Measurements from ENCODE around the gene ADPGK. TPM values are rescaled to one million over a fixed set of nuclear protein-coding genes. Genes with fewer than 3 reads are reported as not detected.

Gene ADPGK
- total RNA-seq, 1 donor from 2014 or later = 67.3 TPM

GRCh38 chr15:72793766-72794660, 10.5 kb upstream of the ADPGK start:
- no peaks in the 10 kb centered on the region for H3K36me3 ChIP-seq (ENCODE audit: insufficient read depth, low read length)
- DNase-seq (ENCODE audit: low read depth) = no peak

GRCh38 chr15:72792431-72792830, 8.9 kb upstream of the ADPGK start:
- H3K4me2 ChIP-seq (ENCODE audit: low read length) = no peak overlapping the region
- H3K9me3 ChIP-seq (ENCODE audit: insufficient read depth, low read depth, low read length) = no peaks in the 10 kb centered on the region
- DNase-seq (ENCODE audit: low read depth) = no peak
- Mint-ChIP-seq H3K27me3 (ENCODE audit: low read depth, unreplicated experiment) (peaks cover 2% of the 10 kb centered on the region), H3K9me3 (ENCODE audit: unreplicated experiment) (no peaks in the 10 kb centered on the region), H3K27ac (ENCODE audit: unreplicated experiment) (no peak overlapping the region), H3K4me3 (ENCODE audit: unreplicated experiment) (no peak overlapping the region), H3K4me1 (ENCODE audit: low read depth, unreplicated experiment) (peaks cover 13% of the 10 kb centered on the region), H3K36me3 (ENCODE audit: low read depth, unreplicated experiment) (no peaks in the 10 kb centered on the region)
- peaks cover 8% of the 10 kb centered on the region for H3K4me1 ChIP-seq (ENCODE audit: insufficient read depth, low read length)
- no peak overlapping the region for H3K4me3 ChIP-seq (ENCODE audit: insufficient read depth, low read depth, low read length)
- TF ChIP-seq CTCF (IDR thresholded peaks at IDR 0.05; ENCODE audit: insufficient read depth, low read depth, low read length) (no peak), EZH2 (IDR thresholded peaks at IDR 0.05; ENCODE audit: insufficient read depth, low read length) (no peak)
- H4K20me1 ChIP-seq (ENCODE audit: insufficient read depth, low read length) = no peaks in the 10 kb centered on the region
- H3K27ac ChIP-seq (ENCODE audit: low read depth, low read length) = no peak overlapping the region
- no peaks in the 10 kb centered on the region for H3K79me2 ChIP-seq (ENCODE audit: insufficient read depth, low read length)
- H3K36me3 ChIP-seq (ENCODE audit: insufficient read depth, low read length) = no peaks in the 10 kb centered on the region
- H3K27me3 ChIP-seq (ENCODE audit: insufficient read depth, low read length) = no peaks in the 10 kb centered on the region
- H3K9ac ChIP-seq (ENCODE audit: low read length) = no peak overlapping the region
- FAIRE-seq = no peak
- H2AFZ ChIP-seq (ENCODE audit: low read depth, low read length) = no peak overlapping the region

More at GRCh38 chr15:72793766-72794660, 10.5 kb upstream of the ADPGK start:
- Mint-ChIP-seq H3K27ac (ENCODE audit: unreplicated experiment) (no peak overlapping the region), H3K9me3 (ENCODE audit: unreplicated experiment) (no peaks in the 10 kb centered on the region), H3K4me1 (ENCODE audit: low read depth, unreplicated experiment) (peaks cover 7% of the 10 kb centered on the region), H3K4me3 (ENCODE audit: unreplicated experiment) (no peak overlapping the region), H3K36me3 (ENCODE audit: low read depth, unreplicated experiment) (no peaks in the 10 kb centered on the region), H3K27me3 (ENCODE audit: low read depth, unreplicated experiment) (peaks cover 2% of the 10 kb centered on the region)
- Histone ChIP-seq H3K79me2 (ENCODE audit: insufficient read depth, low read length) (no peaks in the 10 kb centered on the region), H3K4me1 (ENCODE audit: insufficient read depth, low read length) (peaks cover 8% of the 10 kb centered on the region), H3K9ac (ENCODE audit: low read length) (no peak overlapping the region), H3K4me2 (ENCODE audit: low read length) (no peak overlapping the region), H4K20me1 (ENCODE audit: insufficient read depth, low read length) (no peaks in the 10 kb centered on the region), H3K4me3 (ENCODE audit: insufficient read depth, low read depth, low read length) (no peak overlapping the region), H2AFZ (ENCODE audit: low read depth, low read length) (no peak overlapping the region), H3K27ac (ENCODE audit: low read depth, low read length) (no peak overlapping the region), H3K27me3 (ENCODE audit: insufficient read depth, low read length) (no peaks in the 10 kb centered on the region), H3K9me3 (ENCODE audit: insufficient read depth, low read depth, low read length) (no peaks in the 10 kb centered on the region)
- no peak for TF ChIP-seq CTCF (IDR thresholded peaks at IDR 0.05; ENCODE audit: insufficient read depth, low read depth, low read length)
- TF ChIP-seq EZH2 (IDR thresholded peaks at IDR 0.05; ENCODE audit: insufficient read depth, low read length) = no peak
- FAIRE-seq = no peak

Data from astrocyte (in vitro differentiated cells and primary cell).